Measurements from ENCODE around the gene DMC1.
"Not testable (repeated sequence)": the region's sequence is repeated elsewhere in the genome, so short reads cannot be mapped to it uniquely, and the experiment has no call there.

The DMC1 gene

GRCh38 chr22:38497869-38498268, 72.1 kb downstream of the DMC1 start:
- no peak for DNase-seq

- DNase-seq: no peak
Measured at GRCh38 chr22:38494939-38495338, 75.0 kb downstream of the DMC1 start.

- DNase-seq: no peak
Measured at GRCh38 chr22:38494498-38494897, 75.5 kb downstream of the DMC1 start.

- DNase-seq: no peak
Measured at GRCh38 chr22:38491707-38492348, 78.2 kb downstream of the DMC1 start.

- DNase-seq: no peak
Measured at GRCh38 chr22:38490915-38491314, 79.1 kb downstream of the DMC1 start.

GRCh38 chr22:38490475-38490874, 79.5 kb downstream of the DMC1 start:
- DNase-seq: no peak

- no peak for DNase-seq
Measured at GRCh38 chr22:38489561-38490145, 80.3 kb downstream of the DMC1 start.

- DNase-seq: no peak
Measured at GRCh38 chr22:38489142-38489541, 80.8 kb downstream of the DMC1 start.

- DNase-seq: no peak
Measured at GRCh38 chr22:38487946-38488345, 82.0 kb downstream of the DMC1 start.

- DNase-seq: no peak
Measured at GRCh38 chr22:38485783-38486182, 84.2 kb downstream of the DMC1 start.

GRCh38 chr22:38484244-38484643, 85.7 kb downstream of the DMC1 start:
- no peak for DNase-seq

GRCh38 chr22:38482662-38483308, 87.2 kb downstream of the DMC1 start:
- DNase-seq: no peak

GRCh38 chr22:38481871-38482332, 88.1 kb downstream of the DMC1 start:
- no peak for DNase-seq

GRCh38 chr22:38481162-38481870, 88.7 kb downstream of the DMC1 start:
- no peak for DNase-seq

GRCh38 chr22:38479096-38479837, 90.7 kb downstream of the DMC1 start:
- DNase-seq: peak; percentile 42

GRCh38 chr22:38477585-38477984, 92.4 kb downstream of the DMC1 start:
- DNase-seq: no peak

GRCh38 chr22:38474003-38474607, 95.9 kb downstream of the DMC1 start:
- no peak for DNase-seq

GRCh38 chr22:38471237-38471636, 98.7 kb downstream of the DMC1 start:
- DNase-seq: no peak

- DNase-seq: not testable (repeated sequence)
Measured at GRCh38 chr22:38470179-38470578, 99.8 kb downstream of the DMC1 start.

- no peak for DNase-seq
Measured at GRCh38 chr22:38469306-38469781, 100.6 kb downstream of the DMC1 start.

All from NCI-H1048 (cell line).